NT2/D1 (cell line): Measurements from ENCODE around the gene MUC2.

ENCODE experiments used
- SUZ12 ChIP-seq: IDR thresholded peaks from 2 replicates; pipeline ENCODE4 v1.6.1; 2011; ENCODE audit not compliant: insufficient read length, insufficient read depth; ENCODE audit errors: extremely low read depth
- ZNF274 ChIP-seq: IDR thresholded peaks from 2 replicates; pipeline ENCODE4 v1.6.1; 2011; ENCODE audit warnings: mild to moderate bottlenecking, low read depth, low read length

DNA sequence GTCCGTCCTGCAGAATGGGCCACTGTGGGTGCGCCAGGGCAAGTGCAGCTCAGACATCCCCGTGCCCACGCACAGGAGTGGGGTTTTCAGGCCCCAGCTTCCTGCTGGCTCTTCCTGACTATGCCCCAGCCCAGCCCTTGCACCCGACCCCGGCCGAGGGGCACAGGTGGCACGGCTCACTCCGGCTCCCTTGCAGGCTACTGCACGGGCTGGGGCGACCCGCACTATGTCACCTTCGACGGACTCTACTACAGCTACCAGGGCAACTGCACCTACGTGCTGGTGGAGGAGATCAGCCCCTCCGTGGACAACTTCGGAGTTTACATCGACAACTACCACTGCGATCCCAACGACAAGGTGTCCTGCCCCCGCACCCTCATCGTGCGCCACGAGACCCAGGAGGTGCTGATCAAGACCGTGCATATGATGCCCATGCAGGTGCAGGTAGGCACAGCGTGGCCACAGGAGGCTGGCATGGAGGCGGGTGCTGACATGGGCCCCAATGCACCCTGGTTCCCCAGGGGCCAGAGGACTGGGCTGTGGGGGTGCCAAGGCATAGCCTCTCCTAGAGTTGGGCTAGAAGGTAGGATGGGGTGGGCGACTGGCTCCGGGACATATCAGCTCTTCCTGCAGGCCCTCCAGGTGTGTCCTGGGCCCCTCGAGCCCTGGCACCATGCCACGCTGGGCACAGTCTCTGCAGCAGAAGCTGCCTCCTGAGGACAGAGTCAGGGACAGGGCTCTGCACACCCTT is 27.7 kb downstream of the MUC2 start:
- TF ChIP-seq SUZ12: no peak
- TF ChIP-seq ZNF274: no peak
